Neutrophil (primary cell): ENCODE data around the gene TMEM271.
"Not testable (repeated sequence)": the region's sequence is repeated elsewhere in the genome, so short reads cannot be mapped to it uniquely, and the experiment has no call there.

Experiments used
- H3K27ac ChIP-seq: fragments of 200-600 bp; sonication (generic); 2 replicates; pipeline ENCODE4 v1.5.1; 2016; ENCODE audit warnings: mild to moderate bottlenecking, moderate library complexity
- H3K27me3 ChIP-seq: fragments of 200-600 bp; sonication (generic); 2 replicates; pipeline ENCODE4 v1.6.0; 2016; ENCODE audit warnings: mild to moderate bottlenecking
- H3K36me3 ChIP-seq: fragments of 200-600 bp; sonication (generic); 2 replicates; pipeline ENCODE4 v1.5.1; 2017
- H3K4me1 ChIP-seq, 2 experiments: fragments of 200-600 bp in 1 of 2; sonication (generic) in 1 of 2; 1 replicate in 1 of 2; 2 replicates in 1 of 2; pipeline versions ENCODE4 v1.5.1 to v1.6.1; 2013 to 2016; ENCODE audit warnings: low read depth in 1 of 2, low read length in 1 of 2, mild to moderate bottlenecking in 1 of 2, moderate library complexity in 1 of 2; ENCODE audit not compliant: control insufficient read depth in 1 of 2, insufficient read depth in 1 of 2
- H3K4me3 ChIP-seq, 2 experiments: fragments of 200-600 bp in 1 of 2; sonication (generic) in 1 of 2; 1 replicate in 1 of 2; 2 replicates in 1 of 2; pipeline ENCODE4 v1.5.1; 2013 to 2016; ENCODE audit warnings: low read depth in 1 of 2, low read length in 1 of 2, mild to moderate bottlenecking in 1 of 2, moderate library complexity in 1 of 2
- H3K9me3 ChIP-seq: fragments of 200-600 bp; sonication (generic); 2 replicates; pipeline ENCODE4 v1.5.1; 2016
- CTCF ChIP-seq: fragments of 200-600 bp; sonication (generic); IDR thresholded peaks from 2 replicates; pipeline ENCODE4 v1.5.1; 2016; ENCODE audit warnings: antibody characterized with exemption

TMEM271 gene

GRCh38 chr4:566035-566434 lies 10.1 kb downstream of the TMEM271 start:
- peaks cover 12% of the 10 kb centered on the region for H3K27me3 ChIP-seq
- no peak for TF ChIP-seq CTCF
- no peaks in the 10 kb centered on the region for H3K9me3 ChIP-seq
- H3K4me1 ChIP-seq, result no peaks in the 10 kb centered on the region
- H3K27ac ChIP-seq, result no peak overlapping the region
- no peaks in the 10 kb centered on the region for H3K36me3 ChIP-seq
- no peak overlapping the region for H3K4me3 ChIP-seq

- not testable (repeated sequence) for H3K9me3 ChIP-seq, H3K27ac ChIP-seq, H3K4me1 ChIP-seq, H3K27me3 ChIP-seq, H3K36me3 ChIP-seq, H3K4me3 ChIP-seq
Measured at GRCh38 chr4:565614-566013, 10.5 kb downstream of the TMEM271 start.

DNA sequence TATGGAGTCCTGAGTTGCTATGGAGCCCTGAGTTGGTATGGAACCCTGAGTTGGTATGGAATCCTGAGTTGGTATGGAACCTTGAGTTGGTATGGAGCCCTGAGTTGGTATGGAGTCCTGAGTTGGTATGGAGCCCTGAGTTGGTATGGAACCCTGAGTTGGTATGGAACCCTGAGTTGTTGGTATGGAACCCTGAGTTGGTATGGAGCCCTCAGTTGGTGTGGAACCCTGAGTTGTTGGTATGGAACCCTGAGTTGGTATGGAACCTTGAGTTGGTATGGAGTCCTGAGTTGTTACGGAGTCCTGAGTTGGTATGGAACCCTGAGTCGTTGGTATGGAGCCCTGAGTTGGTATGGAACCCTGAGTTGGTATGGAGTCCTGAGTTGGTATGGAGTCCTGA lies 13.6 kb downstream of the TMEM271 start:
- H3K4me3 ChIP-seq, H3K36me3 ChIP-seq, H3K27ac ChIP-seq, H3K9me3 ChIP-seq, H3K27me3 ChIP-seq, H3K4me1 ChIP-seq: not testable (repeated sequence)

DNA sequence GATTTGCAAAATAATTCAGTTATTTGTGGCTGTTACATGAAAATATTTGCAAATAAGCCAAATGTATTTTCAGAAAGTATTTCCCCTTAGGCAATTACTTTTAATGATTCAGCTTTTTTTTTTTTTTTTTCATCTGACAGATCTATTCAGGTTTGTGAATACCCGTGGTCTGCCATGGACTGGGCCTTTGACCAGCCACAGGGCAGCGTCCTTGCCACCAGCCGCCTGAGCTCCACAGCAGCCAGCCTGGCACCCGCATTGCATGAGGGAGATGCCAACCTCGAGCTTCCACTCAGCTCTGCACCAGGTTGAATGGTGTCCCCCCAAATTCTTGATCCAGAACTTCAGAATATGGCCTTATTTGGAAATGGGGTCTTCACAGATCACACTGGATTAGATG lies 14.7 kb downstream of the TMEM271 start:
- no peak for TF ChIP-seq CTCF
- no peak overlapping the region for H3K27ac ChIP-seq

DNA sequence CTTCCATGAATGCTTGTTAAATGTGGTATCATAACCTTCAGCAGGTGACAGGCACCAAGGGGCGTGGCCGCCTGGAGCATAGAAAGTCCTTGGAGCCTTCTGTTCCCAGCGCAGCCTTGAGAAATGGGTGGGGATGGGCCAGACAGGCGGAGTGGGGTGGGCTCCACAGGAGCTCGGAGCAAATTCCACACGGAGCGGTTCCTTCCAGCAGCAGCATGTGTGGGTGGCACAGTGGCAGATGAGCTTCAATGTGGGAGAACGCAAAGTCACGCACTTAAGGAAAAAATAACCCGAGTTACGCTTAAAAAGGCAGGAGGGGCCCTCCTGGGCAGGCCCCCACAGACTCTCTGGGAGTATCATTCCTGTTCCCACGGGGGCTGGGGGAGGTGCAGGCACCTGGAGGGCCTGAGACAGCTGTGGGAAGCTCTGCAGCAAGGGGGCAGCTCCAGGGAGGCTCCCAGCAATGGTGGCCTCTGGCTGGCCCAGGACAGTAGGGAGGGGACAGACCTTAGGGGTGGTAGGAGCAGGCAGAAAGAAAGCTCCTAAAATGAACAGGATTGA lies 15.3 kb downstream of the TMEM271 start:
- Histone ChIP-seq H3K36me3 (no peaks in the 10 kb centered on the region), H3K9me3 (no peaks in the 10 kb centered on the region), H3K4me1 (no peaks in the 10 kb centered on the region), H3K27me3 (no peaks in the 10 kb centered on the region), H3K4me3 (no peak overlapping the region), H3K27ac (no peak overlapping the region)
- TF ChIP-seq CTCF, result no peak

More for the DNA sequence above, 14.7 kb downstream of the TMEM271 start:
- H3K4me1 ChIP-seq, result no peaks in the 10 kb centered on the region
- H3K27me3 ChIP-seq, result no peaks in the 10 kb centered on the region
- no peaks in the 10 kb centered on the region for H3K9me3 ChIP-seq
- no peak overlapping the region for H3K4me3 ChIP-seq
- no peaks in the 10 kb centered on the region for H3K36me3 ChIP-seq

- Histone ChIP-seq H3K27me3 (no peaks in the 10 kb centered on the region), H3K36me3 (no peaks in the 10 kb centered on the region), H3K4me1 (no peaks in the 10 kb centered on the region), H3K4me3 (no peak overlapping the region), H3K27ac (no peak overlapping the region), H3K9me3 (no peaks in the 10 kb centered on the region)
- TF ChIP-seq CTCF, result no peak
Measured at GRCh38 chr4:560061-560460, 16.0 kb downstream of the TMEM271 start.
